GM18868 (cell line): ENCODE results near the gene HHIPL1.

ENCODE experiments used
- ATAC-seq: cut with Tn5 transposase; IDR thresholded peaks from one replicate; pipeline ENCODE4 v1.9.1; 2021; ENCODE audit warnings: mild to moderate bottlenecking, moderate library complexity; ENCODE audit not compliant: unreplicated experiment

The HHIPL1 gene

GRCh38 chr14:99727096-99727870, 82.4 kb downstream of the HHIPL1 start:
- ATAC-seq, result no peak

GRCh38 chr14:99728231-99728920, 83.4 kb downstream of the HHIPL1 start:
- no peak for ATAC-seq

GRCh38 chr14:99728981-99729451, 84.1 kb downstream of the HHIPL1 start:
- no peak for ATAC-seq
